BE2C (cell line): ENCODE data around the gene IQGAP3.
A peak's percentile ranks its signal among the peaks of the same experiment; 100 is the strongest.
"Not testable (repeated sequence)": the region's sequence is repeated elsewhere in the genome, so short reads cannot be mapped to it uniquely, and the experiment has no call there.

Experiments used
- DNase-seq: peaks from one replicate; pipeline ENCODE4 v3.0.0-alpha.2; 2020
- H3K27me3 ChIP-seq: fragments of 250-450 bp; sonication (Bioruptor Pico); 2 replicates; pipeline ENCODE4 v1.5.1; 2020; ENCODE audit warnings: mild to moderate bottlenecking
- H3K36me3 ChIP-seq: fragments of 250-450 bp; sonication (Bioruptor Pico); 2 replicates; pipeline ENCODE4 v1.5.1; 2020; ENCODE audit warnings: mild to moderate bottlenecking
- H3K4me1 ChIP-seq: fragments of 250-450 bp; sonication (Bioruptor Pico); 2 replicates; pipeline ENCODE4 v1.5.1; 2020
- H3K4me3 ChIP-seq: 2 replicates; pipeline ENCODE4 v1.5.1; 2011; ENCODE audit warnings: low read depth, low read length
- H3K9me3 ChIP-seq: fragments of 250-450 bp; sonication (Bioruptor Pico); 2 replicates; pipeline ENCODE4 v1.5.1; 2020
- CTCF ChIP-seq: IDR thresholded peaks from 2 replicates; pipeline ENCODE4 v1.5.1; 2012; ENCODE audit warnings: mild to moderate bottlenecking, low read depth, low read length

The IQGAP3 gene

GRCh38 chr1:156608981-156609380 lies 36.6 kb upstream of the IQGAP3 start:
- Histone ChIP-seq H3K36me3 (no peaks in the 10 kb centered on the region), H3K4me3 (no peak overlapping the region), H3K4me1 (no peaks in the 10 kb centered on the region), H3K9me3 (no peaks in the 10 kb centered on the region), H3K27me3 (no peaks in the 10 kb centered on the region)
- peak; percentile 80 for TF ChIP-seq CTCF
- peak; percentile 71 for DNase-seq

GRCh38 chr1:156608036-156608674 lies 35.8 kb upstream of the IQGAP3 start:
- H3K4me3 ChIP-seq = no peak overlapping the region
- DNase-seq = peak; percentile 77
- no peaks in the 10 kb centered on the region for H3K9me3 ChIP-seq
- peak; percentile 93 for TF ChIP-seq CTCF
- H3K27me3 ChIP-seq = no peaks in the 10 kb centered on the region
- H3K4me1 ChIP-seq = no peaks in the 10 kb centered on the region
- H3K36me3 ChIP-seq = no peaks in the 10 kb centered on the region

- DNase-seq, H3K36me3 ChIP-seq: not testable (repeated sequence)
These were observed 35.0 kb upstream of the IQGAP3 start for GRCh38 chr1:156607344-156607743.

GRCh38 chr1:156602557-156602993 lies 30.2 kb upstream of the IQGAP3 start:
- Histone ChIP-seq H3K4me3 (no peak overlapping the region), H3K9me3 (no peaks in the 10 kb centered on the region), H3K36me3 (peaks cover 22% of the 10 kb centered on the region), H3K4me1 (peaks cover 3% of the 10 kb centered on the region; the same call in 1 of the 2 replicates), H3K27me3 (no peaks in the 10 kb centered on the region)
- peak; percentile 70 for TF ChIP-seq CTCF
- DNase-seq = no peak

More at GRCh38 chr1:156607344-156607743, 35.0 kb upstream of the IQGAP3 start:
- not testable (repeated sequence) for H3K27me3 ChIP-seq, H3K4me3 ChIP-seq, H3K9me3 ChIP-seq, H3K4me1 ChIP-seq

GRCh38 chr1:156601892-156602291 lies 29.5 kb upstream of the IQGAP3 start:
- no peak for DNase-seq
- Histone ChIP-seq H3K27me3 (no peaks in the 10 kb centered on the region), H3K36me3 (peaks cover 29% of the 10 kb centered on the region), H3K9me3 (no peaks in the 10 kb centered on the region), H3K4me3 (peak overlapping the region; percentile 82), H3K4me1 (peaks cover 3% of the 10 kb centered on the region; the same call in 1 of the 2 replicates)
- no peak for TF ChIP-seq CTCF

GRCh38 chr1:156601122-156601830 lies 28.9 kb upstream of the IQGAP3 start, which contains the start of gene GPATCH4:
TSS of gene GPATCH4 (minus strand) at chr1:156601479.
- Histone ChIP-seq H3K9me3 (no peaks in the 10 kb centered on the region), H3K27me3 (no peaks in the 10 kb centered on the region), H3K4me1 (peaks cover 3% of the 10 kb centered on the region; the same call in 1 of the 2 replicates), H3K4me3 (peak within 1 kb of the TSS; percentile 82), H3K36me3 (peaks cover 35% of the 10 kb centered on the region)
- DNase-seq = peak; percentile 78
- no peak for TF ChIP-seq CTCF
